Retinal pigment epithelial cell (primary cell): Measurements from ENCODE around the gene RAB27A.

Experiments used
- DNase-seq: peaks from one replicate; pipeline ENCODE4 v3.0.0-alpha.2; 2010; ENCODE audit warnings: low read depth
- H3K4me3 ChIP-seq: 2 replicates; pipeline ENCODE4 v1.5.1; 2011; ENCODE audit warnings: mild to moderate bottlenecking, low read length, control low read depth, moderate library complexity
- CTCF ChIP-seq: conservative IDR thresholded peaks from 2 replicates; pipeline ENCODE4 v1.5.1; 2011; ENCODE audit warnings: low read depth, low read length, control low read depth, inconsistent platforms

The RAB27A gene

GRCh38 chr15:55221090-55222011, 68.3 kb downstream of the RAB27A start:
- peak; percentile 64 for DNase-seq
- TF ChIP-seq CTCF, result no peak
- no peak overlapping the region for H3K4me3 ChIP-seq

- no peak for DNase-seq
- no peak overlapping the region for H3K4me3 ChIP-seq
- no peak for TF ChIP-seq CTCF
Measured at GRCh38 chr15:55220606-55221005, 69.0 kb downstream of the RAB27A start.

GRCh38 chr15:55218056-55218455, 71.6 kb downstream of the RAB27A start:
- H3K4me3 ChIP-seq, result no peak overlapping the region
- no peak for TF ChIP-seq CTCF
- no peak for DNase-seq

- DNase-seq, result no peak
- no peak for TF ChIP-seq CTCF
- H3K4me3 ChIP-seq, result no peak overlapping the region
Measured at GRCh38 chr15:55204464-55204863, 85.1 kb downstream of the RAB27A start.

- no peak for TF ChIP-seq CTCF
- no peak overlapping the region for H3K4me3 ChIP-seq
- DNase-seq, result no peak
Measured at GRCh38 chr15:55202206-55202605, 87.4 kb downstream of the RAB27A start.

- no peak overlapping the region for H3K4me3 ChIP-seq
- no peak for TF ChIP-seq CTCF
- DNase-seq, result no peak
Measured at GRCh38 chr15:55198706-55199105, 90.9 kb downstream of the RAB27A start.

GRCh38 chr15:55197719-55198118, 91.9 kb downstream of the RAB27A start:
- H3K4me3 ChIP-seq, result peak overlapping the region; percentile 87
- no peak for TF ChIP-seq CTCF
- DNase-seq, result no peak
